K562 (cell line): ENCODE results near the gene CLCF1. TPM values are rescaled to one million over a fixed set of nuclear protein-coding genes. Genes with fewer than 3 reads are reported as not detected.

Experiments
- ATAC-seq: fragments of 200-7000 bp; cut with Tn5 transposase; 3 replicates; pipeline ENCODE4 v1.9.1; 2020; ENCODE audit warnings: moderate library complexity
- BruUV-seq: library from RNA; stranded (reverse); fragments of 400-500 nt; replicated peaks from 2 replicates; lab custom pipeline; 2021; lab: Mats Ljungman, UMichigan
- CTCF ChIA-PET: fragments of 300-600 bp; formaldehyde crosslinking; extraction: SDS; loops from one replicate; lab custom pipeline; 2021; ENCODE audit warnings: low intra/inter-chr PET ratio; lab: Yijun Ruan, JAX
- POLR2A ChIA-PET: fragments of 300-600, 350-650 bp; sonication (Branson Sonifier 250); formaldehyde crosslinking; extraction: SDS; loops from one replicate; lab custom pipeline; 2021; ENCODE audit warnings: antibody characterized with exemption, inconsistent platforms; lab: Yijun Ruan, JAX
- DNase-seq, 4 experiments: peaks; one replicate each; pipeline versions ENCODE4 v3.0.0 to v3.0.0-alpha.2; 2011 to 2018; ENCODE audit warnings: low spot score in 3 of 4, mixed read lengths in 3 of 4; ENCODE audit errors: extremely low read depth in 1 of 4
- FAIRE-seq: peaks from 2 replicates; lab custom pipeline; 2011; peaks lifted over from hg19 to GRCh38; lab: Jason Lieb, UNC
- H2AFZ ChIP-seq: 2 replicates; pipeline ENCODE4 v1.6.0; 2011; ENCODE audit warnings: low read depth, low read length, control low read depth, inconsistent platforms
- H3K27ac ChIP-seq: fragments of 200-600 bp; 3 replicates; pipeline ENCODE4 v1.8.0; 2011; ENCODE audit warnings: low read depth, mild to moderate bottlenecking, control low read depth, inconsistent platforms, low read length, moderate library complexity, mixed read lengths; ENCODE audit errors: extremely low read depth
- H3K27me3 ChIP-seq, 2 experiments: fragments of 300-600 bp in 1 of 2; 2 replicates in 1 of 2; 3 replicates in 1 of 2; pipeline versions ENCODE4 v1.6.0 to v1.8.0; 2011; ENCODE audit warnings: inconsistent platforms in 2 of 2, low read length in 2 of 2, mild to moderate bottlenecking in 1 of 2, mixed read lengths in 1 of 2, moderate library complexity in 1 of 2; ENCODE audit not compliant: control insufficient read depth in 2 of 2, insufficient read depth in 2 of 2
- H3K36me3 ChIP-seq: fragments of 300-600 bp; 3 replicates; pipeline ENCODE4 v1.8.0; 2011; ENCODE audit warnings: mild to moderate bottlenecking, low read length, inconsistent platforms; ENCODE audit not compliant: control insufficient read depth, insufficient read depth
- H3K4me1 ChIP-seq, 2 experiments: fragments of 200-600 bp in 1 of 2; replicated peaks in 1 of 2; 2 replicates in 1 of 2; 3 replicates in 1 of 2; pipeline versions ENCODE4 v1.5.1 to v1.8.0; 2011; ENCODE audit warnings: inconsistent platforms in 2 of 2, low read length in 2 of 2, mild to moderate bottlenecking in 1 of 2, mixed read lengths in 1 of 2, moderate library complexity in 1 of 2; ENCODE audit not compliant: control insufficient read depth in 2 of 2, insufficient read depth in 2 of 2
- H3K4me2 ChIP-seq: 2 replicates; pipeline ENCODE4 v1.6.1; 2011; ENCODE audit warnings: low read length, control low read depth, inconsistent platforms, mixed read lengths; ENCODE audit not compliant: insufficient read depth
- H3K4me3 ChIP-seq: fragments of 200-600 bp; sonication (generic), shearing (Covaris generic); 2 replicates; pipeline ENCODE4 v1.5.1; 2016; ENCODE audit warnings: control low read depth, inconsistent platforms
- H3K79me2 ChIP-seq: fragments of 200-600 bp; 3 replicates; pipeline ENCODE4 v1.8.0; 2011; ENCODE audit warnings: low read length, inconsistent platforms; ENCODE audit not compliant: control insufficient read depth, insufficient read depth
- H3K9ac ChIP-seq, 2 experiments: 2 replicates each; pipeline versions ENCODE4 v1.6.0 to v1.6.1; 2011; ENCODE audit warnings: low read depth in 2 of 2, low read length in 2 of 2, control low read depth in 1 of 2, inconsistent platforms in 1 of 2, mild to moderate bottlenecking in 1 of 2, mixed read lengths in 1 of 2; ENCODE audit not compliant: insufficient read depth in 1 of 2
- H3K9me1 ChIP-seq: one replicate; pipeline ENCODE4 v1.6.0; 2011; ENCODE audit warnings: inconsistent platforms, mild to moderate bottlenecking, low read length, moderate library complexity; ENCODE audit not compliant: control insufficient read depth, insufficient read depth
- H3K9me3 ChIP-seq: replicated peaks from 2 replicates; pipeline ENCODE4 v1.5.1; 2011; ENCODE audit warnings: low read depth, low read length, inconsistent platforms; ENCODE audit not compliant: control insufficient read depth, insufficient read depth
- H4K20me1 ChIP-seq: replicated peaks from 2 replicates; pipeline ENCODE4 v1.6.1; 2011; ENCODE audit warnings: low read length, inconsistent platforms, mixed read lengths; ENCODE audit not compliant: control insufficient read depth, insufficient read depth
- DEAF1 ChIP-seq: fragments of 450-650 bp; formaldehyde crosslinking; IDR thresholded peaks from 2 replicates; pipeline ENCODE4 v1.4.0; 2020; ENCODE audit warnings: mild to moderate bottlenecking, moderate library complexity
- GATA2 ChIP-seq: sonication (generic); formaldehyde crosslinking; IDR thresholded peaks from 2 replicates; pipeline ENCODE4 v1.4.0; 2020; ENCODE audit warnings: mild to moderate bottlenecking, missing genetic modification reagents
- JUN ChIP-seq, 2 experiments: sonication (generic) in 1 of 2; formaldehyde crosslinking in 1 of 2; IDR thresholded peaks; 2 replicates each; pipeline versions ENCODE4 v1.6.1 to v1.8.0; 2012 to 2022; ENCODE audit warnings: borderline replicate concordance in 2 of 2, mild to moderate bottlenecking in 2 of 2, improper control_type of control experiment in 1 of 2, low read depth in 1 of 2, low read length in 1 of 2, missing genetic modification reagents in 1 of 2
- PML ChIP-seq: IDR thresholded peaks from 2 replicates; pipeline ENCODE4 v1.6.1; 2012; ENCODE audit warnings: low read length, inconsistent platforms
- ZNF174 ChIP-seq: fragments of 250-450 bp; sonication (Bioruptor Pico); IDR thresholded peaks from 2 replicates; pipeline ENCODE4 v1.4.0; 2020; ENCODE audit warnings: mild to moderate bottlenecking
- WGBS: fragments of 100-300 bp; shearing (Covaris generic); methylation state at CpG from one replicate; pipeline ENCODE4 v1.1.6; 2016; ENCODE audit warnings: low coverage, mixed read lengths; ENCODE audit not compliant: insufficient coverage; ENCODE audit errors: missing lambda C conversion rate; 5-methylcytosine and 5-hydroxymethylcytosine counted together
- in situ Hi-C: fragments of 300-500 bp; cut with MboI; formaldehyde crosslinking; loops from 4 replicates; pipeline ENCODE4 v1.15.0; 2018; ENCODE audit warnings: inconsistent platforms, mixed read lengths
- intact Hi-C: fragments of 100-400 bp; cut with micrococcal nuclease; formaldehyde crosslinking; loops from 2 replicates; pipeline ENCODE4 v1.14.2; 2022
- polyA plus RNA-seq, 8 experiments: library from polyadenylated mRNA; depleted of rRNA in 4 of 8; stranded (reverse) in 5 of 8; unstranded in 3 of 8; fragments of >200 nt; fragmentation: Nextera tagmentation in 2 of 8; fragmentation: Illumina TruSeq in 1 of 8; extraction: Ambion mirVana in 2 of 8; extraction: Trizol in 1 of 8; gene quantifications; 2 replicates each; pipeline versions ENCODE4 v1.2.1 to v1.2.3, GENCODE V29; 2011 to 2014; ENCODE audit warnings: inconsistent platforms in 1 of 8, missing spikeins in 1 of 8
- total RNA-seq, 7 experiments: library from RNA; depleted of rRNA in 6 of 7; stranded (reverse); fragments of >200 nt in 6 of 7; fragmentation: Illumina TruSeq in 2 of 7; extraction: Trizol in 2 of 7; gene quantifications; 2 replicates each; pipeline versions ENCODE4 v1.2.1 to v1.2.3, GENCODE V29; 2011 to 2021; ENCODE audit warnings: low replicate concordance in 1 of 7
- TF ChIP-seq, protein P1 (sequence below): sonication (generic); IDR thresholded peaks from 2 replicates; pipeline ENCODE4 v1.6.1; 2016

Gene CLCF1
- total and polyA plus RNA-seq, 9 of the 15 experiments (the other 6 are each of a cell fraction or from before 2014, with no cell fraction given): 0.49 to 5.8 (median 3.0) TPM

DNA sequence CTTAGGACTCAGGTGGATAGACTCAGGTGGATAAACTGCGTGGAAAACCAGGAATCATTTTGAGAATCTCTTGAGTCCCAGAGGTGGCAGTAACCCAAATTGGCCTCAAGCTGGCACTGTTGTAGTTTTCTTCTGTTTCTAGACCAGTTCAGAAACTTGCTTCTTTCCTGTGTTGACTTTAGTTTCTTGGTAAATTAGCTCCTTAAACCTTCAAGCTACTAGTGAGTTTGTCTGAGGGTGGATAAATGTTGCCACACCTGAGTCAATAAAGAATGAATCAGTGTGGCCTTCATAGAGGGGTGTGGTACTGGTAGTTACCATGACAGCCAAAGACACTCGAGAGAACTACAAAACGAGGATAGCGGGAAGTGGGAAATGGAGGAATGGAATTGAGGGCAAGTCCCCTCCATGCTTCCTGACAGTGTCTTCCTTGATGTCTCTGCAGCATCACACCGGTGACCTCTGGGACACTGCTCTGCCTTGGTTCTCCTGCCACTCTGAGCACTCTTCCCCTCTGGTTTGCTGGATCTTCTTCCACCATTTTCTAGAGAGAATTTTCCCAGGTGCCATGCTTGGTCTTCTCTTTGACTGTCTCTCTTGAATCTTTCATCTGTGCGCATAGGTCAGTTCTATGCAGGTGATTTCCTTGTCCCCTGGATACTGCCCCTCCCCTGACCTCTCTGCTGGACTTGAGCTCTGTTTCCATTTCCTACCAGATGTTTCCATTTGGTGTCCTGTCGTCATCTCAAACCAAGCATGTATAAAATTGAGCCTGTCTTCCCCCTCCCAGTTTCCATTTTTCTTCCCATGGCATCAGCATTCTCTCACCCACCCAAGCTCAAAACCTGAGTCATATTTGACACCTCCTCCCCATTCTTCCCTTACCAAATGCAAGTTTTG is 27.2 kb downstream of the CLCF1 start (continued):
- peak; percentile 35; the same call in 1 of the 2 replicates for TF ChIP-seq DEAF1 (CRISPR knock-in tag)
- TF ChIP-seq PML: no peak
- TF ChIP-seq, protein P1, sequence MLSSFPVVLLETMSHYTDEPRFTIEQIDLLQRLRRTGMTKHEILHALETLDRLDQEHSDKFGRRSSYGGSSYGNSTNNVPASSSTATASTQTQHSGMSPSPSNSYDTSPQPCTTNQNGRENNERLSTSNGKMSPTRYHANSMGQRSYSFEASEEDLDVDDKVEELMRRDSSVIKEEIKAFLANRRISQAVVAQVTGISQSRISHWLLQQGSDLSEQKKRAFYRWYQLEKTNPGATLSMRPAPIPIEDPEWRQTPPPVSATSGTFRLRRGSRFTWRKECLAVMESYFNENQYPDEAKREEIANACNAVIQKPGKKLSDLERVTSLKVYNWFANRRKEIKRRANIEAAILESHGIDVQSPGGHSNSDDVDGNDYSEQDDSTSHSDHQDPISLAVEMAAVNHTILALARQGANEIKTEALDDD: 0 out of 2 replicates have a peak, but pooled peaks have one; percentile 47

DNA sequence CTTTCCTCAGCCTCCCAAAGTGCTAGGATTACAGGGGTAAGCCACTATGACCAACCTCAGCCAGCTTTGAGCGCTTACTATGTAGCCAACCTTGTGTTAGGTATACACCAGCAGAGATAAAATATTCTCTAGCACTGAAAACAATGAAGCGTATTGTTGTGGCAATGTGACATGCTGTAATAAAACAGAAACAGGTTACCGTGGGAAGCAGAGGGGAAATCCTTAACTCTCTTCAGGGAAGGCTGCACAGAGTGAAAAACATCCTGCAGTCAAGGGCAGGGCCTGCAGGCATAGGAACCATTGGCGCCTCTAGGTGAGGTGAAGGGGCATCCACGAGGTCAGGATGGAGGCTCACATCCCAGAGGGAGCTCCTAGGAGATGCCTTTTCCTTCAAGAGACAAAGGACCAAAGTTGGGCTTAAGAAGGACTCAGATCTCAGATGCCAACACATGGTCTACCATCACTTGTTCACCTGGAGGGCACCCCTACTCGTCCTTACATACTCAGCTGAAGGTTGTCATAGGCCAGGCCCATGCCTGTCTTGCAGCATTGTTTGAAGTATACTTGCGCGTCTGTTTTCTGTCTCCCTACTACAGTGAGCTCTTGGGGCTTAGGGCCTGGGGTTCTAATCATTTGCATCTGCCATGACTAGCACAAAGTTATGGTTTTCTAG is 28.0 kb downstream of the CLCF1 start:
- H2AFZ ChIP-seq: 0 out of 2 replicates have a peak overlapping the region, but pooled peaks have one; percentile 11
- in situ Hi-C loops: no loop called here
- no peaks in the 10 kb centered on the region for H3K27me3 ChIP-seq
- no peak for TF ChIP-seq JUN (IDR thresholded peaks at IDR 0.05; ENCODE audit: borderline replicate concordance, low read depth, low read length)
- TF ChIP-seq JUN (CRISPR knock-in tag; IDR thresholded peaks at IDR 0.05; ENCODE audit: borderline replicate concordance): no peak
- TF ChIP-seq ZNF174 (CRISPR knock-in tag): no peak
- 0 out of 2 replicates have a peak, but pooled peaks have one; percentile 20 for TF ChIP-seq GATA2
- H3K79me2 ChIP-seq: no peaks in the 10 kb centered on the region
- peak; percentile 23 for ATAC-seq
- ChIA-PET CTCF (interaction anchor here (0.7 to 1.9 kb wide), 2 partner anchors 23 to 37 kb away, joined by 3 to 8 read pairs; no protein-coding TSS in a partner anchor), POLR2A (interaction anchor here (0.6 to 1.6 kb wide), 9 partner anchors 9 to 475 kb away, joined by 3 to 4 read pairs (median 4); partner anchors contain the start of gene POLD4)
- no peaks in the 10 kb centered on the region for H3K36me3 ChIP-seq
- H3K4me2 ChIP-seq: no peak overlapping the region
- H3K9me1 ChIP-seq: no peaks in the 10 kb centered on the region
- H3K4me1 ChIP-seq: peaks cover 8 to 27% of the 10 kb centered on the region in 2 experiments; a peak in 3 of 5 replicates
- H3K27ac ChIP-seq: no peak overlapping the region
- DNase-seq: no peak
- WGBS: 64% methylated on average over 8 of the region's 8 CpGs
- FAIRE-seq: no peak
- intact Hi-C loops: no loop called here
- H3K4me3 ChIP-seq: no peak overlapping the region
- H4K20me1 ChIP-seq: no peaks in the 10 kb centered on the region; the same call in 1 of the 2 replicates
- H3K9ac ChIP-seq: no peak overlapping the region
- no peaks in the 10 kb centered on the region for H3K9me3 ChIP-seq
- no TSS peak for BruUV-seq
